IPS-20b (cell line): ENCODE measurements around the gene IFNA8.
"Not testable (repeated sequence)": the region's sequence is repeated elsewhere in the genome, so short reads cannot be mapped to it uniquely, and the experiment has no call there.

ENCODE experiments used
- H3K27ac ChIP-seq: one replicate; pipeline ENCODE4 v1.5.1; 2013; ENCODE audit warnings: low read length
- H3K27me3 ChIP-seq: 2 replicates; pipeline ENCODE4 v1.6.1; 2013; ENCODE audit warnings: mild to moderate bottlenecking, low read length, inconsistent platforms; ENCODE audit not compliant: insufficient read depth
- H3K36me3 ChIP-seq: 2 replicates; pipeline ENCODE4 v1.6.1; 2013; ENCODE audit warnings: low read depth, mild to moderate bottlenecking, inconsistent platforms, low read length, moderate library complexity; ENCODE audit not compliant: insufficient read depth
- H3K4me1 ChIP-seq: 2 replicates; pipeline ENCODE4 v1.6.1; 2013; ENCODE audit warnings: mild to moderate bottlenecking, control low read depth, inconsistent platforms, low read length, moderate library complexity; ENCODE audit not compliant: insufficient read depth
- H3K4me3 ChIP-seq: 2 replicates; pipeline ENCODE4 v1.5.1; 2013; ENCODE audit warnings: mild to moderate bottlenecking, low read length, inconsistent platforms
- H3K9ac ChIP-seq: 2 replicates; pipeline ENCODE4 v1.6.1; 2013; ENCODE audit warnings: low read depth, mild to moderate bottlenecking, inconsistent platforms, low read length, moderate library complexity
- H3K9me3 ChIP-seq: 2 replicates; pipeline ENCODE4 v1.6.1; 2013; ENCODE audit warnings: mild to moderate bottlenecking, low read depth, low read length, inconsistent platforms; ENCODE audit not compliant: insufficient read depth

The IFNA8 gene

GRCh38 chr9:21434202-21435014 is 25.5 kb downstream of the IFNA8 start:
- Histone ChIP-seq H3K36me3 (no peaks in the 10 kb centered on the region), H3K27me3 (no peaks in the 10 kb centered on the region), H3K27ac (no peak overlapping the region), H3K4me3 (no peak overlapping the region), H3K9ac (no peak overlapping the region), H3K4me1 (no peaks in the 10 kb centered on the region), H3K9me3 (no peaks in the 10 kb centered on the region)

- not testable (repeated sequence) for H3K27me3 ChIP-seq, H3K9ac ChIP-seq, H3K27ac ChIP-seq, H3K4me3 ChIP-seq, H3K36me3 ChIP-seq, H3K9me3 ChIP-seq, H3K4me1 ChIP-seq
Measured at GRCh38 chr9:21435015-21435383, 26.1 kb downstream of the IFNA8 start.

GRCh38 chr9:21440139-21440538 is 31.2 kb downstream of the IFNA8 start, which contains the start of gene IFNA1:
TSS of gene IFNA1 (plus strand) at chr9:21440439. CDS start at chr9:21440508, 69 bp downstream.
- no peaks in the 10 kb centered on the region for H3K27me3 ChIP-seq
- H3K27ac ChIP-seq = no peak within 1 kb of the TSS
- no peaks in the 10 kb centered on the region for H3K9me3 ChIP-seq
- H3K36me3 ChIP-seq = no peaks in the 10 kb centered on the region
- no peak within 1 kb of the TSS for H3K4me3 ChIP-seq
- no peaks in the 10 kb centered on the region for H3K4me1 ChIP-seq
- no peak within 1 kb of the TSS for H3K9ac ChIP-seq

GRCh38 chr9:21443849-21444625 is 35.1 kb downstream of the IFNA8 start:
- H3K9me3 ChIP-seq = no peaks in the 10 kb centered on the region
- H3K36me3 ChIP-seq = no peaks in the 10 kb centered on the region
- no peak overlapping the region for H3K27ac ChIP-seq
- H3K9ac ChIP-seq = no peak overlapping the region
- no peak overlapping the region for H3K4me3 ChIP-seq
- no peaks in the 10 kb centered on the region for H3K27me3 ChIP-seq
- no peaks in the 10 kb centered on the region for H3K4me1 ChIP-seq

- not testable (repeated sequence) for H3K9ac ChIP-seq, H3K4me3 ChIP-seq, H3K36me3 ChIP-seq, H3K27ac ChIP-seq, H3K4me1 ChIP-seq, H3K27me3 ChIP-seq, H3K9me3 ChIP-seq
Measured at GRCh38 chr9:21449312-21449711, 40.4 kb downstream of the IFNA8 start.

- Histone ChIP-seq H3K36me3 (no peaks in the 10 kb centered on the region), H3K4me3 (no peak overlapping the region), H3K9me3 (no peaks in the 10 kb centered on the region), H3K27ac (no peak overlapping the region), H3K4me1 (peaks cover 8% of the 10 kb centered on the region), H3K9ac (no peak overlapping the region), H3K27me3 (no peaks in the 10 kb centered on the region)
Measured at GRCh38 chr9:21450733-21451394, 41.9 kb downstream of the IFNA8 start.

GRCh38 chr9:21452681-21453080 is 43.8 kb downstream of the IFNA8 start:
- H3K27ac ChIP-seq = no peak overlapping the region
- H3K4me1 ChIP-seq = peaks cover 8% of the 10 kb centered on the region
- no peaks in the 10 kb centered on the region for H3K27me3 ChIP-seq
- H3K4me3 ChIP-seq = no peak overlapping the region
- H3K9ac ChIP-seq = no peak overlapping the region
- H3K36me3 ChIP-seq = no peaks in the 10 kb centered on the region
- H3K9me3 ChIP-seq = no peaks in the 10 kb centered on the region

- H3K27me3 ChIP-seq = no peaks in the 10 kb centered on the region
- no peak overlapping the region for H3K27ac ChIP-seq
- no peak overlapping the region for H3K9ac ChIP-seq
- H3K9me3 ChIP-seq = no peaks in the 10 kb centered on the region
- peaks cover 8% of the 10 kb centered on the region for H3K4me1 ChIP-seq
- no peak overlapping the region for H3K4me3 ChIP-seq
- no peaks in the 10 kb centered on the region for H3K36me3 ChIP-seq
Measured at GRCh38 chr9:21454149-21454548, 45.2 kb downstream of the IFNA8 start.

- H3K9ac ChIP-seq = no peak overlapping the region
- no peak overlapping the region for H3K4me3 ChIP-seq
- no peaks in the 10 kb centered on the region for H3K27me3 ChIP-seq
- no peaks in the 10 kb centered on the region for H3K9me3 ChIP-seq
- no peaks in the 10 kb centered on the region for H3K36me3 ChIP-seq
- peaks cover 8% of the 10 kb centered on the region for H3K4me1 ChIP-seq
- no peak overlapping the region for H3K27ac ChIP-seq
Measured at GRCh38 chr9:21455320-21455719, 46.4 kb downstream of the IFNA8 start.
